IMR-90 (cell line): ENCODE results near the gene PKD1L1.

Experiments used
- CEBPB ChIP-seq: IDR thresholded peaks from 2 replicates; pipeline ENCODE4 v1.6.1; 2012; ENCODE audit warnings: low read depth, low read length, improper control_type of control experiment
- CTCF ChIP-seq: conservative IDR thresholded peaks from 2 replicates; pipeline ENCODE4 v1.5.1; 2012; ENCODE audit warnings: mild to moderate bottlenecking, low read depth, low read length, improper control_type of control experiment
- ELK1 ChIP-seq: fragments of 150-350 bp; IDR thresholded peaks from 2 replicates; pipeline ENCODE4 v1.6.1; 2016; ENCODE audit warnings: low read depth, mild to moderate bottlenecking, low read length, moderate library complexity, borderline replicate concordance
- FOS ChIP-seq: fragments of 150-350 bp; IDR thresholded peaks from 2 replicates; pipeline ENCODE4 v1.6.1; 2016; ENCODE audit warnings: low read depth, low read length
- MAFK ChIP-seq: IDR thresholded peaks from 2 replicates; pipeline ENCODE4 v1.6.1; 2012; ENCODE audit warnings: low read depth, low read length, improper control_type of control experiment
- MAZ ChIP-seq: IDR thresholded peaks from 2 replicates; pipeline ENCODE4 v1.6.1; 2012; ENCODE audit warnings: low read depth, mild to moderate bottlenecking, low read length, improper control_type of control experiment, moderate library complexity, borderline replicate concordance
- RAD21 ChIP-seq: IDR thresholded peaks from 2 replicates; pipeline ENCODE4 v1.6.1; 2012; ENCODE audit warnings: low read length, improper control_type of control experiment
- RFX5 ChIP-seq: IDR thresholded peaks from 2 replicates; pipeline ENCODE4 v1.8.0; 2012; ENCODE audit warnings: low read depth, mild to moderate bottlenecking, low read length, moderate library complexity

DNA sequence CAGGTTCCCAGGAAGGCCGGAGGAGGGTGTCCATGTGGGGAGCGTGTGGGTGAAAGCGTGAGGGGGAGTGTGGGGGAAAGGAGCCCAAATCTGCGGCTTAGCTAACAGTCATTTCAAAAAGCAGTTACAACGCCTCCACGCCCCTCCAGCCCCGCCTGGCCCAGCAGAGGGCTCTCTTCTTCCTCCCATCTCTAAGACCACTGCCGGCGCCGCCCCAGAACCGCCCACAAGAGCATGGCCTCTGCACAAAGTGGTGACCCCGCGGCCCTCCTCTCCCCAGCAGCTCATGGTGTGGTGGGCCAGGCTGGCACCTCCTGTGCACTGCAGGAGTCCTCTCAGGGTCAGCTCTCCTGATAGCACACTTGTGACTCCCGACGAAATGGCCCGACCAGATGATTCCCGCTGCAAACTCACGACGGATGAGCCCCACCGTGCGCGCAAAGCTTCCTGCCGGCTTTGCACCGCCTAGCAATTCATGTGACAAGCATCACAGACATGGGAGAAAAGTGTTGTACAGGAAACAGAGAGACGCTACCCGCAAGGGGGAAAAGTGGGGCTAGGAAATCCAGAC is 43.6 kb upstream of the PKD1L1 start:
- TF ChIP-seq CTCF (peak; percentile 70), ELK1 (no peak), MAZ (0 out of 2 replicates have a peak, but pooled peaks have one; percentile 27), MAFK (no peak), RFX5 (no peak), FOS (no peak), RAD21 (peak; percentile 73), CEBPB (no peak)
